ENCODE results near the gene SCG5. TPM values are rescaled to one million over a fixed set of nuclear protein-coding genes. Genes with fewer than 3 reads are reported as not detected.

Gene SCG5
- total and polyA plus RNA-seq, 10 of the 15 experiments (the other 5 are each of a cell fraction or from before 2014, with no cell fraction given), result 0.13 to 0.62 (median 0.48) TPM

DNA sequence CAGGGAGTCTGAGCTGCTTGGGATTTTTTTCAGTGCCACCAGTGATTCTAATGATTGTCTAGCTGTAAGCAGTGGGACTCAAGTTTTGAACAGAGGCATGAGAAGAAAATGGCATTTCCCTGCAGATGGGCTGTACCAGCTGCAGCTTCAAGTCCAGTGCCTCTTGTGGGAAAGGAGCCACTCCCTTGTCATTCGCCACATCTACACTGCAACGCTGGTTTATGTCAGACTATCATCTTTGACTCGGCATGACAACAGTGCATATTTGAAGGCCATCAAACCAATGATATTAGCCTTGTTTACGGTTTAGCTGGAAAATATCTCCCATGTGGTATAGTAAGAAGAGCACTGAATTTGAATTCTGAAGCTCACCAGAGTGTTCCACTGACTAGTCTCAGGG is 22.2 kb downstream of the SCG5 start (continued):
- TF ChIP-seq, protein P1, sequence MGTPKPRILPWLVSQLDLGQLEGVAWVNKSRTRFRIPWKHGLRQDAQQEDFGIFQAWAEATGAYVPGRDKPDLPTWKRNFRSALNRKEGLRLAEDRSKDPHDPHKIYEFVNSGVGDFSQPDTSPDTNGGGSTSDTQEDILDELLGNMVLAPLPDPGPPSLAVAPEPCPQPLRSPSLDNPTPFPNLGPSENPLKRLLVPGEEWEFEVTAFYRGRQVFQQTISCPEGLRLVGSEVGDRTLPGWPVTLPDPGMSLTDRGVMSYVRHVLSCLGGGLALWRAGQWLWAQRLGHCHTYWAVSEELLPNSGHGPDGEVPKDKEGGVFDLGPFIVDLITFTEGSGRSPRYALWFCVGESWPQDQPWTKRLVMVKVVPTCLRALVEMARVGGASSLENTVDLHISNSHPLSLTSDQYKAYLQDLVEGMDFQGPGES (IDR thresholded peaks at IDR 0.05), result no peak
- TF ChIP-seq, protein P2, sequence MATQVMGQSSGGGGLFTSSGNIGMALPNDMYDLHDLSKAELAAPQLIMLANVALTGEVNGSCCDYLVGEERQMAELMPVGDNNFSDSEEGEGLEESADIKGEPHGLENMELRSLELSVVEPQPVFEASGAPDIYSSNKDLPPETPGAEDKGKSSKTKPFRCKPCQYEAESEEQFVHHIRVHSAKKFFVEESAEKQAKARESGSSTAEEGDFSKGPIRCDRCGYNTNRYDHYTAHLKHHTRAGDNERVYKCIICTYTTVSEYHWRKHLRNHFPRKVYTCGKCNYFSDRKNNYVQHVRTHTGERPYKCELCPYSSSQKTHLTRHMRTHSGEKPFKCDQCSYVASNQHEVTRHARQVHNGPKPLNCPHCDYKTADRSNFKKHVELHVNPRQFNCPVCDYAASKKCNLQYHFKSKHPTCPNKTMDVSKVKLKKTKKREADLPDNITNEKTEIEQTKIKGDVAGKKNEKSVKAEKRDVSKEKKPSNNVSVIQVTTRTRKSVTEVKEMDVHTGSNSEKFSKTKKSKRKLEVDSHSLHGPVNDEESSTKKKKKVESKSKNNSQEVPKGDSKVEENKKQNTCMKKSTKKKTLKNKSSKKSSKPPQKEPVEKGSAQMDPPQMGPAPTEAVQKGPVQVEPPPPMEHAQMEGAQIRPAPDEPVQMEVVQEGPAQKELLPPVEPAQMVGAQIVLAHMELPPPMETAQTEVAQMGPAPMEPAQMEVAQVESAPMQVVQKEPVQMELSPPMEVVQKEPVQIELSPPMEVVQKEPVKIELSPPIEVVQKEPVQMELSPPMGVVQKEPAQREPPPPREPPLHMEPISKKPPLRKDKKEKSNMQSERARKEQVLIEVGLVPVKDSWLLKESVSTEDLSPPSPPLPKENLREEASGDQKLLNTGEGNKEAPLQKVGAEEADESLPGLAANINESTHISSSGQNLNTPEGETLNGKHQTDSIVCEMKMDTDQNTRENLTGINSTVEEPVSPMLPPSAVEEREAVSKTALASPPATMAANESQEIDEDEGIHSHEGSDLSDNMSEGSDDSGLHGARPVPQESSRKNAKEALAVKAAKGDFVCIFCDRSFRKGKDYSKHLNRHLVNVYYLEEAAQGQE (IDR thresholded peaks at IDR 0.05; ENCODE audit: low read depth, low read length), result no peak
- TF ChIP-seq NRF1 (conservative IDR thresholded peaks at IDR 0.05; ENCODE audit: low read depth, low read length), result no peak

DNA sequence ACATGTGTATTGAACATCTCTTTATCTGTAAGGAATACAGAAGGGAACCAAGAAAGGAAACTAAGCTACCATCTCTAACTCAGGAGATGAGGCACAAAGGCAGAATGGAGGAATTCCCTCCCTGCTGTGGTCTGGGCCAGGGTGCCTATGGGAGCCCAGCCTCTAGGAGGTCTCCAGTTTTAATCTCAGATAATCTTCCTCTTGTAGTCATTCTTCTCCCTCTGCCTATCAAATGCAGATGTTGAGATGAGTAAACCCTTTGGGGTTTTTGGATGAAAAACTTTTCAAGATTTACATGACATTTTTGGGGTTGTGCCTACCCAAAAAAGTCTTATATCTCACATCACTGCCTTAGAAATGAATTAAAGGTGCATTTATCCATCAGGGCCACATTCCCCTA is 23.3 kb downstream of the SCG5 start:
- Histone ChIP-seq H3K4me3 (no peak overlapping the region), H3K27ac (ENCODE audit: control insufficient read depth, insufficient read depth) (no peak overlapping the region), H2AFZ (ENCODE audit: control insufficient read depth, low read depth, low read length) (no peak overlapping the region), H3K4me2 (ENCODE audit: control insufficient read depth, insufficient read depth) (no peak overlapping the region), H3K9me3 (replicated peaks; ENCODE audit: control insufficient read depth, insufficient read depth, low read length) (no peaks in the 10 kb centered on the region), H3K27me3 (replicated peaks in 1 of 2; ENCODE audit: control insufficient read depth in 2 of 2, insufficient read depth in 2 of 2, low read length in 1 of 2) (no peaks in the 10 kb centered on the region), H3K4me1 (ENCODE audit: control insufficient read depth, insufficient read depth, low read length) (no peaks in the 10 kb centered on the region), H4K20me1 (ENCODE audit: control insufficient read depth, insufficient read depth) (no peaks in the 10 kb centered on the region), H3K79me2 (ENCODE audit: control insufficient read depth, insufficient read depth, low read length) (no peaks in the 10 kb centered on the region), H3K36me3 (ENCODE audit: control insufficient read depth in 2 of 2, insufficient read depth in 2 of 2, low read length in 1 of 2) (peaks cover 0 to 2% of the 10 kb centered on the region in 2 experiments; a peak in 1 of 4 replicates), H3K9ac (ENCODE audit: control insufficient read depth, insufficient read depth, low read length) (no peak overlapping the region)
- ChIA-PET RAD21 (ENCODE audit: unreplicated experiment) (no interaction called here), SMC1A (ENCODE audit: uncharacterized antibody, unreplicated experiment) (interaction anchor here (0.9 to 2.2 kb wide), 3 partner anchors 9 to 303 kb away, joined by 3 to 5 read pairs (median 3); no protein-coding TSS in a partner anchor), POLR2A (no interaction called here), CTCF (interaction anchor here (0.6 to 7.2 kb wide), 6 partner anchors 168 to 1705 kb away, joined by 3 to 91 read pairs (median 16); no protein-coding TSS in a partner anchor)
- TF ChIP-seq NRF1 (conservative IDR thresholded peaks at IDR 0.05; ENCODE audit: low read depth, low read length), result no peak
- TF ChIP-seq, protein P3, sequence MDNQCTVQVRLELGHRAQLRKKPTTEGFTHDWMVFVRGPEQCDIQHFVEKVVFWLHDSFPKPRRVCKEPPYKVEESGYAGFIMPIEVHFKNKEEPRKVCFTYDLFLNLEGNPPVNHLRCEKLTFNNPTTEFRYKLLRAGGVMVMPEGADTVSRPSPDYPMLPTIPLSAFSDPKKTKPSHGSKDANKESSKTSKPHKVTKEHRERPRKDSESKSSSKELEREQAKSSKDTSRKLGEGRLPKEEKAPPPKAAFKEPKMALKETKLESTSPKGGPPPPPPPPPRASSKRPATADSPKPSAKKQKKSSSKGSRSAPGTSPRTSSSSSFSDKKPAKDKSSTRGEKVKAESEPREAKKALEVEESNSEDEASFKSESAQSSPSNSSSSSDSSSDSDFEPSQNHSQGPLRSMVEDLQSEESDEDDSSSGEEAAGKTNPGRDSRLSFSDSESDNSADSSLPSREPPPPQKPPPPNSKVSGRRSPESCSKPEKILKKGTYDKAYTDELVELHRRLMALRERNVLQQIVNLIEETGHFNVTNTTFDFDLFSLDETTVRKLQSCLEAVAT (IDR thresholded peaks at IDR 0.05), result no peak
- TF ChIP-seq SMAD5 (IDR thresholded peaks at IDR 0.05; ENCODE audit: low read depth), result no peak
- FAIRE-seq (no peak), ATAC-seq (no peak), DNase-seq (ENCODE audit: low read depth, low spot score) (no peak)
- intact Hi-C loops (cut with micrococcal nuclease; ENCODE audit: unreplicated experiment), result loop anchor here (5.0 kb wide), 1 partner anchor 168 kb away; no protein-coding TSS in a partner anchor
- BruUV-seq (replicated peaks), result no TSS peak
- in situ Hi-C loops (cut with MboI), result loop anchor here (5.0 to 10.0 kb wide), 2 partner anchors 290 to 328 kb away; no protein-coding TSS in a partner anchor
